ENCODE results near the gene SFXN1.

The SFXN1 gene

GRCh38 chr5:175575301-175575700 is 96.9 kb downstream of the SFXN1 start:
- no peaks in the 10 kb centered on the region for H3K27me3 ChIP-seq (ENCODE audit: insufficient read depth, low read length)
- no peak overlapping the region for H2BK12ac ChIP-seq (ENCODE audit: low read length)
- no peaks in the 10 kb centered on the region for H3K79me2 ChIP-seq (ENCODE audit: control insufficient read depth, insufficient read depth, low read length, poor library complexity)
- H4K91ac ChIP-seq (ENCODE audit: low read depth, low read length), result no peak overlapping the region
- no peak overlapping the region for H2BK5ac ChIP-seq (ENCODE audit: low read depth, low read length, poor library complexity)
- H3K4me1 ChIP-seq (ENCODE audit: control insufficient read depth in 1 of 2, insufficient read depth in 2 of 2, low read length in 2 of 2), result peaks cover 0 to 3% of the 10 kb centered on the region in 2 experiments
- H3K9ac ChIP-seq (ENCODE audit: low read length), result no peak overlapping the region
- H3K4ac ChIP-seq (ENCODE audit: low read depth, low read length), result no peak overlapping the region
- no peak overlapping the region for H3K27ac ChIP-seq (ENCODE audit: low read depth, low read length)
- H3K18ac ChIP-seq (ENCODE audit: low read length), result no peak overlapping the region
- WGBS (ENCODE audit: extremely low coverage, insufficient coverage, insufficient read length), result no CpG with 5 or more reads among the region's 2 CpGs
- H4K8ac ChIP-seq (ENCODE audit: low read depth, low read length), result no peak overlapping the region
- no peaks in the 10 kb centered on the region for H3K36me3 ChIP-seq (ENCODE audit: control insufficient read depth in 1 of 2, insufficient read depth in 2 of 2, low read length in 2 of 2)
- H2AFZ ChIP-seq (ENCODE audit: insufficient read depth, low read length, poor library complexity), result no peak overlapping the region
- H4K12ac ChIP-seq (ENCODE audit: low read depth, low read length), result no peak overlapping the region
- H3K4me2 ChIP-seq (ENCODE audit: low read length), result no peak overlapping the region
- DNase-seq, result no peak
- no peak overlapping the region for H3K4me3 ChIP-seq (ENCODE audit: low read depth, low read length)
- no peak overlapping the region for H3K14ac ChIP-seq (ENCODE audit: low read length)
- no peak overlapping the region for H3K23ac ChIP-seq (ENCODE audit: low read length)
- no peak overlapping the region for H2BK120ac ChIP-seq (ENCODE audit: insufficient read depth, low read length, poor library complexity)
- H3K79me1 ChIP-seq (ENCODE audit: low read length), result no peaks in the 10 kb centered on the region
- H3K9me3 ChIP-seq (ENCODE audit: insufficient read depth, low read depth, low read length), result peaks cover 2% of the 10 kb centered on the region
- no peak overlapping the region for H2AK5ac ChIP-seq (ENCODE audit: low read length)

GRCh38 chr5:175576096-175576495 is 97.7 kb downstream of the SFXN1 start:
- no peak overlapping the region for H3K14ac ChIP-seq (ENCODE audit: low read length)
- DNase-seq, result no peak
- no peaks in the 10 kb centered on the region for H3K36me3 ChIP-seq (ENCODE audit: control insufficient read depth in 1 of 2, insufficient read depth in 2 of 2, low read length in 2 of 2)
- H3K4me1 ChIP-seq (ENCODE audit: control insufficient read depth in 1 of 2, insufficient read depth in 2 of 2, low read length in 2 of 2), result peaks cover 0 to 3% of the 10 kb centered on the region in 2 experiments
- no peaks in the 10 kb centered on the region for H3K79me1 ChIP-seq (ENCODE audit: low read length)
- no peak overlapping the region for H4K8ac ChIP-seq (ENCODE audit: low read depth, low read length)
- no peak overlapping the region for H3K4ac ChIP-seq (ENCODE audit: low read depth, low read length)
- no peaks in the 10 kb centered on the region for H3K27me3 ChIP-seq (ENCODE audit: insufficient read depth, low read length)
- no peak overlapping the region for H3K27ac ChIP-seq (ENCODE audit: low read depth, low read length)
- H2BK120ac ChIP-seq (ENCODE audit: insufficient read depth, low read length, poor library complexity), result no peak overlapping the region
- no peak overlapping the region for H2AK5ac ChIP-seq (ENCODE audit: low read length)
- H3K23ac ChIP-seq (ENCODE audit: low read length), result no peak overlapping the region
- no peak overlapping the region for H2BK5ac ChIP-seq (ENCODE audit: low read depth, low read length, poor library complexity)
- H3K4me3 ChIP-seq (ENCODE audit: low read depth, low read length), result no peak overlapping the region
- H3K9me3 ChIP-seq (ENCODE audit: insufficient read depth, low read depth, low read length), result no peaks in the 10 kb centered on the region
- H3K79me2 ChIP-seq (ENCODE audit: control insufficient read depth, insufficient read depth, low read length, poor library complexity), result no peaks in the 10 kb centered on the region
- H3K9ac ChIP-seq (ENCODE audit: low read length), result no peak overlapping the region
- H2AFZ ChIP-seq (ENCODE audit: insufficient read depth, low read length, poor library complexity), result no peak overlapping the region
- no peak overlapping the region for H4K91ac ChIP-seq (ENCODE audit: low read depth, low read length)
- no peak overlapping the region for H4K12ac ChIP-seq (ENCODE audit: low read depth, low read length)
- H2BK12ac ChIP-seq (ENCODE audit: low read length), result no peak overlapping the region
- no peak overlapping the region for H3K4me2 ChIP-seq (ENCODE audit: low read length)
- WGBS (ENCODE audit: extremely low coverage, insufficient coverage, insufficient read length), result no CpG with 5 or more reads among the region's 7 CpGs
- H3K18ac ChIP-seq (ENCODE audit: low read length), result no peak overlapping the region

GRCh38 chr5:175576591-175576990 is 98.2 kb downstream of the SFXN1 start:
- no CpG with 5 or more reads among the region's 6 CpGs for WGBS (ENCODE audit: extremely low coverage, insufficient coverage, insufficient read length)
- no peak for DNase-seq

More at GRCh38 chr5:175576591-175576990, 98.2 kb downstream of the SFXN1 start:
- H3K9me3 ChIP-seq (ENCODE audit: insufficient read depth, low read depth, low read length), result no peaks in the 10 kb centered on the region
- H3K4me3 ChIP-seq (ENCODE audit: low read depth, low read length), result no peak overlapping the region
- no peaks in the 10 kb centered on the region for H3K27me3 ChIP-seq (ENCODE audit: insufficient read depth, low read length)
- H3K23ac ChIP-seq (ENCODE audit: low read length), result no peak overlapping the region
- H2AK5ac ChIP-seq (ENCODE audit: low read length), result no peak overlapping the region
- H4K8ac ChIP-seq (ENCODE audit: low read depth, low read length), result no peak overlapping the region
- H2AFZ ChIP-seq (ENCODE audit: insufficient read depth, low read length, poor library complexity), result no peak overlapping the region
- no peak overlapping the region for H3K18ac ChIP-seq (ENCODE audit: low read length)
- no peak overlapping the region for H3K4me2 ChIP-seq (ENCODE audit: low read length)
- H2BK120ac ChIP-seq (ENCODE audit: insufficient read depth, low read length, poor library complexity), result no peak overlapping the region
- H3K79me1 ChIP-seq (ENCODE audit: low read length), result no peaks in the 10 kb centered on the region
- H4K12ac ChIP-seq (ENCODE audit: low read depth, low read length), result no peak overlapping the region
- no peak overlapping the region for H3K9ac ChIP-seq (ENCODE audit: low read length)
- peaks cover 0 to 3% of the 10 kb centered on the region in 2 experiments for H3K4me1 ChIP-seq (ENCODE audit: control insufficient read depth in 1 of 2, insufficient read depth in 2 of 2, low read length in 2 of 2)
- H3K4ac ChIP-seq (ENCODE audit: low read depth, low read length), result no peak overlapping the region
- H4K91ac ChIP-seq (ENCODE audit: low read depth, low read length), result no peak overlapping the region
- H3K14ac ChIP-seq (ENCODE audit: low read length), result no peak overlapping the region
- H2BK12ac ChIP-seq (ENCODE audit: low read length), result no peak overlapping the region
- no peaks in the 10 kb centered on the region for H3K79me2 ChIP-seq (ENCODE audit: control insufficient read depth, insufficient read depth, low read length, poor library complexity)
- no peaks in the 10 kb centered on the region for H3K36me3 ChIP-seq (ENCODE audit: control insufficient read depth in 1 of 2, insufficient read depth in 2 of 2, low read length in 2 of 2)
- no peak overlapping the region for H2BK5ac ChIP-seq (ENCODE audit: low read depth, low read length, poor library complexity)
- H3K27ac ChIP-seq (ENCODE audit: low read depth, low read length), result no peak overlapping the region
